Measurements from ENCODE around the gene TIMM22. TPM values are rescaled to one million over a fixed set of nuclear protein-coding genes. Genes with fewer than 3 reads are reported as not detected.
A peak's percentile ranks its signal among the peaks of the same experiment; 100 is the strongest.

The TIMM22 gene
- polyA plus RNA-seq, 3 donors = 3.2 to 13.6 (median 13.1) TPM

- no peak overlapping the region for H3K4me3 Mint-ChIP-seq
- peaks cover 11 to 16% of the 10 kb centered on the region in 2 donors for H3K4me1 ChIP-seq (ENCODE audit: control insufficient read depth in 1 of 2, insufficient read depth in 2 of 2, low read length in 2 of 2)
- H3K27me3 ChIP-seq (ENCODE audit: control insufficient read depth in 2 of 2, insufficient read depth in 2 of 2, low read length in 2 of 2) = no peaks in the 10 kb centered on the region
- no peak overlapping the region for H3K4me2 ChIP-seq (replicated peaks; ENCODE audit: extremely low read depth, low read length, poor library complexity, severe bottlenecking)
- no peaks in the 10 kb centered on the region for H3K9me3 ChIP-seq (replicated peaks in 1 of 2; ENCODE audit: control insufficient read depth in 1 of 2, insufficient read depth in 1 of 2, low read length in 2 of 2)
- intact Hi-C loops (cut with micrococcal nuclease) = loop anchor here in 1 of 2 donors (10.0 kb wide), 1 partner anchor 53 kb away; no protein-coding TSS in a partner anchor
- WGBS (ENCODE audit: insufficient coverage) = 94% methylated on average over 13 of the region's 18 CpGs
- peak overlapping the region in 2 of 7 donors; percentile 33 to 47 for H3K27ac Mint-ChIP-seq
- TF ChIP-seq CTCF (IDR thresholded peaks at IDR 0.05) = no peak
- H3K79me2 ChIP-seq (ENCODE audit: insufficient read depth, low read length) = peaks cover 21% of the 10 kb centered on the region
- H3K4me1 Mint-ChIP-seq = peaks cover 12% of the 10 kb centered on the region
- no peaks in the 10 kb centered on the region for H3K9me3 Mint-ChIP-seq
- no peak overlapping the region for H3K4me3 ChIP-seq (replicated peaks in 1 of 3; ENCODE audit: low read depth in 2 of 3, low read length in 3 of 3)
- peaks cover 66 to 67% of the 10 kb centered on the region in 2 donors for H3K36me3 ChIP-seq (replicated peaks in 1 of 2; ENCODE audit: control insufficient read depth in 1 of 2, insufficient read depth in 2 of 2, low read length in 2 of 2)
- no peak overlapping the region for H2AFZ ChIP-seq (ENCODE audit: insufficient read depth, low read depth, low read length, poor library complexity, severe bottlenecking)
- no peak overlapping the region for H3K27ac ChIP-seq (ENCODE audit: low read depth in 1 of 2, low read length in 2 of 2)
- peaks cover 0 to 2% (median 1%) of the 10 kb centered on the region in 3 donors for H3K27me3 Mint-ChIP-seq (ENCODE audit: low read depth in 3 of 3)
- no peak for DNase-seq
- peaks cover 52 to 67% of the 10 kb centered on the region in 2 donors for H3K36me3 Mint-ChIP-seq
- H3K9ac ChIP-seq (ENCODE audit: insufficient read depth, low read length, poor library complexity, severe bottlenecking) = no peak overlapping the region
- H4K20me1 ChIP-seq (ENCODE audit: insufficient read depth, low read length) = peaks cover 84% of the 10 kb centered on the region
Measured at GRCh38 chr17:1001640-1002411, 4.9 kb downstream of the TIMM22 start.

- no peak overlapping the region for H3K27ac ChIP-seq (ENCODE audit: low read depth in 1 of 2, low read length in 2 of 2)
- H3K27me3 Mint-ChIP-seq (ENCODE audit: low read depth in 3 of 3) = peaks cover 0 to 2% (median 1%) of the 10 kb centered on the region in 3 donors
- peaks cover 9 to 13% of the 10 kb centered on the region in 2 donors for H3K4me1 ChIP-seq (ENCODE audit: control insufficient read depth in 1 of 2, insufficient read depth in 2 of 2, low read length in 2 of 2)
- no peak overlapping the region for H3K9ac ChIP-seq (ENCODE audit: insufficient read depth, low read length, poor library complexity, severe bottlenecking)
- WGBS (ENCODE audit: insufficient coverage) = 100% methylated on average over 3 of the region's 4 CpGs
- peaks cover 11% of the 10 kb centered on the region for H3K4me1 Mint-ChIP-seq
- H3K27me3 ChIP-seq (ENCODE audit: control insufficient read depth in 2 of 2, insufficient read depth in 2 of 2, low read length in 2 of 2) = no peaks in the 10 kb centered on the region
- DNase-seq = no peak
- no peak for TF ChIP-seq CTCF (IDR thresholded peaks at IDR 0.05)
- no peaks in the 10 kb centered on the region for H3K9me3 Mint-ChIP-seq
- H3K36me3 ChIP-seq (replicated peaks in 1 of 2; ENCODE audit: control insufficient read depth in 1 of 2, insufficient read depth in 2 of 2, low read length in 2 of 2) = peaks cover 70 to 73% of the 10 kb centered on the region in 2 donors
- no peaks in the 10 kb centered on the region for H3K9me3 ChIP-seq (replicated peaks in 1 of 2; ENCODE audit: control insufficient read depth in 1 of 2, insufficient read depth in 1 of 2, low read length in 2 of 2)
- H2AFZ ChIP-seq (ENCODE audit: insufficient read depth, low read depth, low read length, poor library complexity, severe bottlenecking) = no peak overlapping the region
- peaks cover 55 to 72% of the 10 kb centered on the region in 2 donors for H3K36me3 Mint-ChIP-seq
- H3K79me2 ChIP-seq (ENCODE audit: insufficient read depth, low read length) = peaks cover 16% of the 10 kb centered on the region
- H3K4me3 Mint-ChIP-seq = no peak overlapping the region
- H3K4me2 ChIP-seq (replicated peaks; ENCODE audit: extremely low read depth, low read length, poor library complexity, severe bottlenecking) = no peak overlapping the region
- peak overlapping the region in 3 of 7 donors; percentile 15 to 47 (median 33) for H3K27ac Mint-ChIP-seq
- intact Hi-C loops (cut with micrococcal nuclease) = loop anchor here in 1 of 2 donors (10.0 kb wide), 1 partner anchor 52 kb away; no protein-coding TSS in a partner anchor
- no peak overlapping the region for H3K4me3 ChIP-seq (replicated peaks in 1 of 3; ENCODE audit: low read depth in 2 of 3, low read length in 3 of 3)
- peaks cover 88% of the 10 kb centered on the region for H4K20me1 ChIP-seq (ENCODE audit: insufficient read depth, low read length)
Measured at GRCh38 chr17:1002412-1002753, 5.5 kb downstream of the TIMM22 start.
